ENCODE results near the gene MUSK. TPM values are rescaled to one million over a fixed set of nuclear protein-coding genes. Genes with fewer than 3 reads are reported as not detected.

The MUSK gene
- total RNA-seq, 1 experiment from 2014 or later, result not detected

- no peaks in the 10 kb centered on the region for H3K36me3 ChIP-seq (ENCODE audit: insufficient read depth, low read length)
- H4K20me1 ChIP-seq (ENCODE audit: insufficient read depth, low read depth, low read length), result no peaks in the 10 kb centered on the region
- H3K27ac ChIP-seq (ENCODE audit: low read length), result no peak overlapping the region
- no peaks in the 10 kb centered on the region for H3K4me1 ChIP-seq (ENCODE audit: low read length)
- no peaks in the 10 kb centered on the region for H3K27me3 ChIP-seq (ENCODE audit: low read length)
- H3K4me3 ChIP-seq (ENCODE audit: low read length), result no peak overlapping the region
- DNase-seq, result no peak
- H2AFZ ChIP-seq (ENCODE audit: low read length), result no peak overlapping the region
- H3K4me2 ChIP-seq (ENCODE audit: low read depth, low read length, poor library complexity, severe bottlenecking), result no peak overlapping the region
- H3K79me2 ChIP-seq (ENCODE audit: low read length), result no peaks in the 10 kb centered on the region
- H3K9ac ChIP-seq (ENCODE audit: low read length), result no peak overlapping the region
- no peaks in the 10 kb centered on the region for H3K9me3 ChIP-seq (ENCODE audit: low read length)
- H3K9me2 ChIP-seq (replicated peaks; ENCODE audit: insufficient read depth, low read length), result no peaks in the 10 kb centered on the region
Observed at GRCh38 chr9:110640736-110641135, 27.9 kb upstream of the MUSK start.

GRCh38 chr9:110641293-110641692, 27.3 kb upstream of the MUSK start:
- no peak overlapping the region for H3K4me2 ChIP-seq (ENCODE audit: low read depth, low read length, poor library complexity, severe bottlenecking)
- H3K27me3 ChIP-seq (ENCODE audit: low read length), result no peaks in the 10 kb centered on the region
- no peak overlapping the region for H3K9ac ChIP-seq (ENCODE audit: low read length)
- no peak overlapping the region for H2AFZ ChIP-seq (ENCODE audit: low read length)
- H3K4me1 ChIP-seq (ENCODE audit: low read length), result no peaks in the 10 kb centered on the region
- H3K4me3 ChIP-seq (ENCODE audit: low read length), result no peak overlapping the region
- no peaks in the 10 kb centered on the region for H4K20me1 ChIP-seq (ENCODE audit: insufficient read depth, low read depth, low read length)
- no peaks in the 10 kb centered on the region for H3K36me3 ChIP-seq (ENCODE audit: insufficient read depth, low read length)
- no peak overlapping the region for H3K27ac ChIP-seq (ENCODE audit: low read length)
- H3K79me2 ChIP-seq (ENCODE audit: low read length), result no peaks in the 10 kb centered on the region
- DNase-seq, result no peak
- no peaks in the 10 kb centered on the region for H3K9me2 ChIP-seq (replicated peaks; ENCODE audit: insufficient read depth, low read length)
- no peaks in the 10 kb centered on the region for H3K9me3 ChIP-seq (ENCODE audit: low read length)

GRCh38 chr9:110648696-110649095, 19.9 kb upstream of the MUSK start:
- H4K20me1 ChIP-seq (ENCODE audit: insufficient read depth, low read depth, low read length), result no peaks in the 10 kb centered on the region
- H2AFZ ChIP-seq (ENCODE audit: low read length), result no peak overlapping the region
- no peaks in the 10 kb centered on the region for H3K79me2 ChIP-seq (ENCODE audit: low read length)
- H3K9ac ChIP-seq (ENCODE audit: low read length), result no peak overlapping the region
- no peaks in the 10 kb centered on the region for H3K36me3 ChIP-seq (ENCODE audit: insufficient read depth, low read length)
- H3K27ac ChIP-seq (ENCODE audit: low read length), result no peak overlapping the region
- H3K9me3 ChIP-seq (ENCODE audit: low read length), result no peaks in the 10 kb centered on the region
- no peaks in the 10 kb centered on the region for H3K4me1 ChIP-seq (ENCODE audit: low read length)
- H3K9me2 ChIP-seq (replicated peaks; ENCODE audit: insufficient read depth, low read length), result no peaks in the 10 kb centered on the region
- no peak overlapping the region for H3K4me2 ChIP-seq (ENCODE audit: low read depth, low read length, poor library complexity, severe bottlenecking)
- no peaks in the 10 kb centered on the region for H3K27me3 ChIP-seq (ENCODE audit: low read length)
- DNase-seq, result no peak
- H3K4me3 ChIP-seq (ENCODE audit: low read length), result no peak overlapping the region

GRCh38 chr9:110650261-110650660, 18.3 kb upstream of the MUSK start:
- Histone ChIP-seq H2AFZ (ENCODE audit: low read length) (no peak overlapping the region), H3K27ac (ENCODE audit: low read length) (no peak overlapping the region), H3K9me3 (ENCODE audit: low read length) (no peaks in the 10 kb centered on the region), H3K27me3 (ENCODE audit: low read length) (no peaks in the 10 kb centered on the region), H4K20me1 (ENCODE audit: insufficient read depth, low read depth, low read length) (no peaks in the 10 kb centered on the region), H3K9ac (ENCODE audit: low read length) (no peak overlapping the region), H3K79me2 (ENCODE audit: low read length) (no peaks in the 10 kb centered on the region), H3K4me2 (ENCODE audit: low read depth, low read length, poor library complexity, severe bottlenecking) (no peak overlapping the region), H3K36me3 (ENCODE audit: insufficient read depth, low read length) (no peaks in the 10 kb centered on the region), H3K4me3 (ENCODE audit: low read length) (no peak overlapping the region), H3K9me2 (replicated peaks; ENCODE audit: insufficient read depth, low read length) (no peaks in the 10 kb centered on the region), H3K4me1 (ENCODE audit: low read length) (no peaks in the 10 kb centered on the region)
- DNase-seq, result no peak

GRCh38 chr9:110650991-110651411, 17.6 kb upstream of the MUSK start:
- Histone ChIP-seq H3K79me2 (ENCODE audit: low read length) (no peaks in the 10 kb centered on the region), H3K4me3 (ENCODE audit: low read length) (no peak overlapping the region), H3K9me2 (replicated peaks; ENCODE audit: insufficient read depth, low read length) (no peaks in the 10 kb centered on the region)

GRCh38 chr9:110655754-110656641, 12.6 kb upstream of the MUSK start:
- Histone ChIP-seq H3K9me2 (replicated peaks; ENCODE audit: insufficient read depth, low read length) (no peaks in the 10 kb centered on the region), H3K4me1 (ENCODE audit: low read length) (no peaks in the 10 kb centered on the region), H3K27me3 (ENCODE audit: low read length) (no peaks in the 10 kb centered on the region), H3K27ac (ENCODE audit: low read length) (no peak overlapping the region), H4K20me1 (ENCODE audit: insufficient read depth, low read depth, low read length) (no peaks in the 10 kb centered on the region), H2AFZ (ENCODE audit: low read length) (no peak overlapping the region), H3K36me3 (ENCODE audit: insufficient read depth, low read length) (no peaks in the 10 kb centered on the region), H3K4me2 (ENCODE audit: low read depth, low read length, poor library complexity, severe bottlenecking) (no peak overlapping the region), H3K79me2 (ENCODE audit: low read length) (no peaks in the 10 kb centered on the region), H3K9me3 (ENCODE audit: low read length) (no peaks in the 10 kb centered on the region), H3K9ac (ENCODE audit: low read length) (no peak overlapping the region), H3K4me3 (ENCODE audit: low read length) (no peak overlapping the region)
- DNase-seq, result no peak

More at GRCh38 chr9:110650991-110651411, 17.6 kb upstream of the MUSK start:
- no peak overlapping the region for H2AFZ ChIP-seq (ENCODE audit: low read length)
- H3K9me3 ChIP-seq (ENCODE audit: low read length), result no peaks in the 10 kb centered on the region
- no peaks in the 10 kb centered on the region for H3K27me3 ChIP-seq (ENCODE audit: low read length)
- H3K4me2 ChIP-seq (ENCODE audit: low read depth, low read length, poor library complexity, severe bottlenecking), result no peak overlapping the region
- no peak overlapping the region for H3K9ac ChIP-seq (ENCODE audit: low read length)
- H3K27ac ChIP-seq (ENCODE audit: low read length), result no peak overlapping the region
- no peaks in the 10 kb centered on the region for H3K4me1 ChIP-seq (ENCODE audit: low read length)
- no peaks in the 10 kb centered on the region for H4K20me1 ChIP-seq (ENCODE audit: insufficient read depth, low read depth, low read length)
- no peaks in the 10 kb centered on the region for H3K36me3 ChIP-seq (ENCODE audit: insufficient read depth, low read length)
- no peak for DNase-seq

DNA sequence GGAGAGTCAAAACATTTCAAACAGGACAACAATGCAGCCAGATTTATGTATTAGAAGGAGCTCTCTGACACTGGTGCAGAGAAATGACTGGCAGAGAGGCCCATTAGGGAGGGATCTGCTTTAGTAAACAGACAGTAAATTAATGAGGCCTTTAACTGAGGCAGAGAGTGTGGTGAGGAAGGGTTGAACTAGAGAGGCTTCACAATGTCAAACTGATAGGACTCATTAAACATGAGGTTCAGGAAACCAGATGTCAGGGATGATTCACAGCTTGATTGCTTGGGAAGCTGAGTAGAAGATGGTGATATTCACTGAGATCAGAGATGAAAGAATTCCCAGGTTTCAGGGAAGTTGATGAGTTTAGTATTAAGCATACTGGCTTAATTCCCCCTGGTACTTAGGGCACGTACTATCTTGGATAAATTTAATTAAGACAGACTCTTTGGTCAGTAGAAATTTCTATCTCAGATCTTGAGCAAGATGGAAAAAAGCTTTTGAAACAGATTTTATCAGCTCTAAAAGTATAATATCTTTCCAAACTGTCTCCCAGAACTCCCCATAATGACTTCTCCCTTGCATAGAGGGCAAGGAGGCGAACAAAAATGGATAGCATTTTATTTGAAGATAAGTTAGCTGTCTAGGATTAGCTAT, 8.6 kb upstream of the MUSK start:
- Histone ChIP-seq H4K20me1 (ENCODE audit: insufficient read depth, low read depth, low read length) (no peaks in the 10 kb centered on the region), H3K27ac (ENCODE audit: low read length) (no peak overlapping the region), H3K9me2 (replicated peaks; ENCODE audit: insufficient read depth, low read length) (no peaks in the 10 kb centered on the region), H3K4me3 (ENCODE audit: low read length) (no peak overlapping the region), H3K36me3 (ENCODE audit: insufficient read depth, low read length) (no peaks in the 10 kb centered on the region), H3K79me2 (ENCODE audit: low read length) (no peaks in the 10 kb centered on the region), H3K9me3 (ENCODE audit: low read length) (no peaks in the 10 kb centered on the region), H3K4me1 (ENCODE audit: low read length) (no peaks in the 10 kb centered on the region), H3K9ac (ENCODE audit: low read length) (no peak overlapping the region), H3K27me3 (ENCODE audit: low read length) (no peaks in the 10 kb centered on the region), H3K4me2 (ENCODE audit: low read depth, low read length, poor library complexity, severe bottlenecking) (no peak overlapping the region), H2AFZ (ENCODE audit: low read length) (no peak overlapping the region)
- no peak for DNase-seq

DNA sequence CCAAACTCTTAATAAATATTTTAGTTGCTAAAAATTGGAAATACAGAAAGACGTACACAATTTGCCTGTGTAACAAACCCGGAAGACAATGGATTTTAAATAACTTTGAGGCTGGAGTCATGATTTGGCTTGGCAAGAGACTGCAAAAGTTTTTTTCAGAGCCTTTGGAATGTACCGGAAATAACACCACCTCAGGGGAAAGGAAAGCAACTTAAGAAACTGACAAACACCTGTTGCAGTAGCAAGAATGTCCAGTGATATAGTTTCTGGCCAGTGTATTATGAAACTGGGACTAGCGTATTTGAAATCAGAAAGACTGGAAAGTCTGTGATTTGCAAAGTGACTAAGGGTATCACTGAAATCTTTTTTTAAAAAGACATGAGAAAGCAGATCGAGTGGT, 842 bp downstream of the MUSK start:
- Histone ChIP-seq H3K4me2 (ENCODE audit: low read depth, low read length, poor library complexity, severe bottlenecking) (no peak overlapping the region), H3K4me3 (ENCODE audit: low read length) (no peak overlapping the region), H3K9me3 (ENCODE audit: low read length) (no peaks in the 10 kb centered on the region), H3K9me2 (replicated peaks; ENCODE audit: insufficient read depth, low read length) (no peaks in the 10 kb centered on the region), H3K4me1 (ENCODE audit: low read length) (no peaks in the 10 kb centered on the region), H3K79me2 (ENCODE audit: low read length) (no peaks in the 10 kb centered on the region), H3K36me3 (ENCODE audit: insufficient read depth, low read length) (no peaks in the 10 kb centered on the region), H3K27ac (ENCODE audit: low read length) (no peak overlapping the region), H2AFZ (ENCODE audit: low read length) (no peak overlapping the region), H4K20me1 (ENCODE audit: insufficient read depth, low read depth, low read length) (no peaks in the 10 kb centered on the region), H3K27me3 (ENCODE audit: low read length) (no peaks in the 10 kb centered on the region), H3K9ac (ENCODE audit: low read length) (no peak overlapping the region)
- DNase-seq, result no peak

All from Karpas-422 (cell line).